ENCODE results near the gene STK4.

GRCh38 chr20:45128099-45128498, 161.8 kb downstream of the STK4 start:
- TF ChIP-seq, protein P1, sequence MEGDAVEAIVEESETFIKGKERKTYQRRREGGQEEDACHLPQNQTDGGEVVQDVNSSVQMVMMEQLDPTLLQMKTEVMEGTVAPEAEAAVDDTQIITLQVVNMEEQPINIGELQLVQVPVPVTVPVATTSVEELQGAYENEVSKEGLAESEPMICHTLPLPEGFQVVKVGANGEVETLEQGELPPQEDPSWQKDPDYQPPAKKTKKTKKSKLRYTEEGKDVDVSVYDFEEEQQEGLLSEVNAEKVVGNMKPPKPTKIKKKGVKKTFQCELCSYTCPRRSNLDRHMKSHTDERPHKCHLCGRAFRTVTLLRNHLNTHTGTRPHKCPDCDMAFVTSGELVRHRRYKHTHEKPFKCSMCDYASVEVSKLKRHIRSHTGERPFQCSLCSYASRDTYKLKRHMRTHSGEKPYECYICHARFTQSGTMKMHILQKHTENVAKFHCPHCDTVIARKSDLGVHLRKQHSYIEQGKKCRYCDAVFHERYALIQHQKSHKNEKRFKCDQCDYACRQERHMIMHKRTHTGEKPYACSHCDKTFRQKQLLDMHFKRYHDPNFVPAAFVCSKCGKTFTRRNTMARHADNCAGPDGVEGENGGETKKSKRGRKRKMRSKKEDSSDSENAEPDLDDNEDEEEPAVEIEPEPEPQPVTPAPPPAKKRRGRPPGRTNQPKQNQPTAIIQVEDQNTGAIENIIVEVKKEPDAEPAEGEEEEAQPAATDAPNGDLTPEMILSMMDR (IDR thresholded peaks at IDR 0.05; ENCODE audit: poor library complexity, severe bottlenecking) = no peak
- TF ChIP-seq POLR2AphosphoS5 (IDR thresholded peaks at IDR 0.05) (no peak), RAD21 (conservative IDR thresholded peaks at IDR 0.05) (no peak), SMC3 (conservative IDR thresholded peaks at IDR 0.05; ENCODE audit: poor library complexity) (no peak), EZH2 (IDR thresholded peaks at IDR 0.05; ENCODE audit: borderline replicate concordance, insufficient read depth, low read length, poor library complexity, severe bottlenecking) (no peak), TAF1 (IDR thresholded peaks at IDR 0.05; ENCODE audit: low read depth) (no peak), EP300 (conservative IDR thresholded peaks at IDR 0.05; ENCODE audit: poor library complexity, severe bottlenecking) (no peak)
